ENCODE data around the gene DSCAML1. TPM values are rescaled to one million over a fixed set of nuclear protein-coding genes. Genes with fewer than 3 reads are reported as not detected.

The DSCAML1 gene
- total RNA-seq, 2 experiments from 2014 or later = 0.42 to 1.4 TPM

DNA sequence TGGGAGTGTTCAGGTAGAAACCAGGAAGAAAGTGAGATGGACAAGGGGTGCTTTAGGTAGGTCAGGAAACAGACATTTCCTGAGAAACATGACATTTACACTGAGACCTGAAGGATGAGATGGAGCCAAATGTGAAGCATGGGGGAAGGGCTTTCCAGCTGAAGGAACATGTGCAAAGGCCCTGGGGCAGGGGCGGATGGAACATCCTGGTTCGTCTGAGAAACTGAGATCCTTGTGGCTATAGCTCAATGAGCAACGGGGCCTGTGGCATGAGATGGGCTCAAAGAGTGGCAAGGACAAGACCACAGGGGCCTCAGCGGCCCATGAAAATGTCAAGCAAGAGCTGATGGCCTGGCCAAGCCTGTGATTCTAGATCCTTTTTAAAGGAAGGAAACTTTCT lies 127.4 kb downstream of the DSCAML1 start:
- no peaks in the 10 kb centered on the region for H3K9me3 Mint-ChIP-seq (ENCODE audit: low read depth)
- CTCF ChIA-PET = no interaction called here
- no peaks in the 10 kb centered on the region for H3K36me3 Mint-ChIP-seq
- peaks cover 3% of the 10 kb centered on the region for H3K27me3 Mint-ChIP-seq
- H3K4me1 Mint-ChIP-seq = peaks cover 4% of the 10 kb centered on the region
- ATAC-seq (no peak), DNase-seq (no peak)
- no peak overlapping the region for H3K4me3 Mint-ChIP-seq
- no peak overlapping the region for H3K27ac Mint-ChIP-seq

- Mint-ChIP-seq H3K9me3 (ENCODE audit: low read depth) (no peaks in the 10 kb centered on the region), H3K4me1 (peaks cover 4% of the 10 kb centered on the region), H3K27ac (no peak overlapping the region), H3K36me3 (no peaks in the 10 kb centered on the region), H3K4me3 (no peak overlapping the region), H3K27me3 (peaks cover 4% of the 10 kb centered on the region)
- DNase-seq (no peak), ATAC-seq (no peak)
- CTCF ChIA-PET = no interaction called here
These were observed 128.0 kb downstream of the DSCAML1 start for GRCh38 chr11:117669062-117669461.

- no peak for ATAC-seq
- CTCF ChIA-PET = no interaction called here
These were observed 128.7 kb downstream of the DSCAML1 start for GRCh38 chr11:117668321-117668751.

GRCh38 chr11:117664897-117665296 lies 132.1 kb downstream of the DSCAML1 start:
- no peak overlapping the region for H3K27ac Mint-ChIP-seq
- CTCF ChIA-PET = interaction anchor here (1.0 kb wide), 1 partner anchor 239 kb away, joined by 3 read pairs; no protein-coding TSS in a partner anchor

More at GRCh38 chr11:117668321-117668751, 128.7 kb downstream of the DSCAML1 start:
- peaks cover 4% of the 10 kb centered on the region for H3K27me3 Mint-ChIP-seq
- no peak overlapping the region for H3K27ac Mint-ChIP-seq
- no peak for DNase-seq
- no peaks in the 10 kb centered on the region for H3K36me3 Mint-ChIP-seq
- H3K9me3 Mint-ChIP-seq (ENCODE audit: low read depth) = no peaks in the 10 kb centered on the region
- H3K4me3 Mint-ChIP-seq = no peak overlapping the region
- peaks cover 4% of the 10 kb centered on the region for H3K4me1 Mint-ChIP-seq

GRCh38 chr11:117663821-117664220 lies 133.2 kb downstream of the DSCAML1 start:
- Mint-ChIP-seq H3K27me3 (peaks cover 6% of the 10 kb centered on the region), H3K9me3 (ENCODE audit: low read depth) (no peaks in the 10 kb centered on the region), H3K27ac (no peak overlapping the region), H3K4me1 (peaks cover 4% of the 10 kb centered on the region), H3K4me3 (no peak overlapping the region), H3K36me3 (no peaks in the 10 kb centered on the region)
- no peak for DNase-seq
- CTCF ChIA-PET = no interaction called here
- no peak for ATAC-seq

More at GRCh38 chr11:117664897-117665296, 132.1 kb downstream of the DSCAML1 start:
- DNase-seq = no peak
- H3K9me3 Mint-ChIP-seq (ENCODE audit: low read depth) = no peaks in the 10 kb centered on the region
- H3K4me1 Mint-ChIP-seq = peaks cover 4% of the 10 kb centered on the region
- H3K4me3 Mint-ChIP-seq = no peak overlapping the region
- peaks cover 6% of the 10 kb centered on the region for H3K27me3 Mint-ChIP-seq
- ATAC-seq = no peak
- no peaks in the 10 kb centered on the region for H3K36me3 Mint-ChIP-seq

- peaks cover 6% of the 10 kb centered on the region for H3K27me3 Mint-ChIP-seq
- no peak overlapping the region for H3K27ac Mint-ChIP-seq
- no peaks in the 10 kb centered on the region for H3K9me3 Mint-ChIP-seq (ENCODE audit: low read depth)
- H3K4me1 Mint-ChIP-seq = peaks cover 4% of the 10 kb centered on the region
- no peaks in the 10 kb centered on the region for H3K36me3 Mint-ChIP-seq
- no peak overlapping the region for H3K4me3 Mint-ChIP-seq
- ATAC-seq (no peak), DNase-seq (no peak)
- CTCF ChIA-PET = no interaction called here
These were observed 133.6 kb downstream of the DSCAML1 start for GRCh38 chr11:117663414-117663813.

GRCh38 chr11:117662671-117663269 lies 134.2 kb downstream of the DSCAML1 start:
- CTCF ChIA-PET = no interaction called here
- H3K36me3 Mint-ChIP-seq = no peaks in the 10 kb centered on the region

DNA sequence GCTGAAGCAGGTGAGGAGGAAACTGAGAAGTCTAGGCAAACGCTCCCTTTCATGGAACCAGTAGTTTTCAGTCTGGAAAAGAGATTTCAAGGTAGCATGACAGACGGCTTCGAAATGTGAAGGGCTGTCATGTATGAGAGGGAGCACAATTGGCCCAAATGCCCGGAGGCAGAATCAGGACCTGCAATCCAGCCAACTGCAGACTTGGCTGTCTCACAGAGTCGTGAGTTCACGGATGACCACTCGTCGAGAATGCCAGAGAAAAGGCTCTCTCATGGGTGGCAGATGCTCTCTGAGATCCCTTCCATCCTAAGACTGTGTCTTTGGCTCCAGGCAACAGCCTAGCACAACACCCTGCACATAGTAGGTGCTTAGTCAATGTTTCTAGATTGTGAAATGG lies 134.8 kb downstream of the DSCAML1 start:
- CTCF ChIA-PET = no interaction called here
- no peak overlapping the region for H3K4me3 Mint-ChIP-seq
- peaks cover 6% of the 10 kb centered on the region for H3K27me3 Mint-ChIP-seq
- H3K4me1 Mint-ChIP-seq = peaks cover 4% of the 10 kb centered on the region
- ATAC-seq = no peak
- H3K36me3 Mint-ChIP-seq = no peaks in the 10 kb centered on the region
- H3K27ac Mint-ChIP-seq = no peak overlapping the region
- H3K9me3 Mint-ChIP-seq (ENCODE audit: low read depth) = no peaks in the 10 kb centered on the region
- no peak for DNase-seq

More at GRCh38 chr11:117662671-117663269, 134.2 kb downstream of the DSCAML1 start:
- Mint-ChIP-seq H3K27ac (no peak overlapping the region), H3K27me3 (peaks cover 6% of the 10 kb centered on the region), H3K9me3 (ENCODE audit: low read depth) (no peaks in the 10 kb centered on the region), H3K4me1 (peaks cover 4% of the 10 kb centered on the region), H3K4me3 (no peak overlapping the region)
- ATAC-seq (no peak), DNase-seq (no peak)

- H3K36me3 Mint-ChIP-seq = no peaks in the 10 kb centered on the region
- no peak overlapping the region for H3K4me3 Mint-ChIP-seq
- no peak for ATAC-seq
- peaks cover 6% of the 10 kb centered on the region for H3K27me3 Mint-ChIP-seq
- H3K4me1 Mint-ChIP-seq = no peaks in the 10 kb centered on the region
- CTCF ChIA-PET = no interaction called here
- no peaks in the 10 kb centered on the region for H3K9me3 Mint-ChIP-seq (ENCODE audit: low read depth)
- no peak for DNase-seq
- H3K27ac Mint-ChIP-seq = no peak overlapping the region
These were observed 138.2 kb downstream of the DSCAML1 start for GRCh38 chr11:117658809-117659208.

- peaks cover 7% of the 10 kb centered on the region for H3K27me3 Mint-ChIP-seq
- no peaks in the 10 kb centered on the region for H3K9me3 Mint-ChIP-seq (ENCODE audit: low read depth)
- no peak overlapping the region for H3K4me3 Mint-ChIP-seq
- ATAC-seq = no peak
- no peak for DNase-seq
- CTCF ChIA-PET = no interaction called here
- no peak overlapping the region for H3K27ac Mint-ChIP-seq
- H3K36me3 Mint-ChIP-seq = no peaks in the 10 kb centered on the region
- no peaks in the 10 kb centered on the region for H3K4me1 Mint-ChIP-seq
These were observed 139.2 kb downstream of the DSCAML1 start for GRCh38 chr11:117657794-117658193.

DNA sequence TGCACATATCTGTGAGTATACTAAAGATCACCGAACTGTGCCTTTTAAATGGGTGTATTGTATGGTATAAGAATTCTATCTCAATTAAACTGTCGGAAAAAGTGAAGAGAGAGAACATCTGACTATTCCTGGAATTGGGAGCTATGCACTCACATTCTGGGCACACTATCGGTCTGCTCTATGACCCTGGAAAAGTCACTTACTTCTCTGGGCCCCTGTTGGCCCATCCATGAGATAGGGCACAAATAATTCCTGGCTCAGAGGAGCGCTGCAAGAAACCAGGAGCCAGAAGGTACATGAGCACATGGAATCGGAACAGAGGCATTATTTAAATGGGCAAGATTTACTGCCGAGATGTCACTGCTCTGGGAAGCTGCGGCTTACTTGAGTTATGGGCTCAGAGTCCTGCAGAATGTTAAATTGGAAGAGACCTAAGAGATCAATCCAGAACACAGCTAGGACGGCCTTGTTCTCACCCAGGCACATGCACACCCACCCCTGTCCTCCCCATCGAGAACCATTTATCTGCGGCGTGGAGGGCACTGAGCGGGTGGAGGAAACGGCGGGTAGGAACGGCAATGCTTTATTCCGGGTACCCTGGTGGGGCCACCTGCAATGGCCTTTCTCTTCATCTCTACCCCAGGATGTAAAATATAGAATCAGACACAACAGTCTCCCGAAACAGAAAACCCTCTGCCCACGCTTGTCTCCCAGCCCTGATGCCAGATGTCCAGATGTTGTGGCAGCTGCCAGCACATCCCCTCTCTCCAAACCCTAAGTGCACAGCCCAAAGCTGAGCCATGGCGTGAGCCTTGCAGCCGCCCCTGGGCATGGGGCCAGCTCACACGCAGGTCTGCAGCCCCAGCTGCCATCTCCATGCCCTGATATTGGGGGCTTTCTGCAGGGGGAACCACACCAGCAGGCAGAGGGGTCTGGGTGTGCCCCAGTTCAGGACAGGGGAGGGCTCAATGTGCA lies 142.4 kb downstream of the DSCAML1 start:
- H3K27ac Mint-ChIP-seq = no peak overlapping the region
- CTCF ChIA-PET = no interaction called here
- no peaks in the 10 kb centered on the region for H3K9me3 Mint-ChIP-seq (ENCODE audit: low read depth)
- ATAC-seq (no peak), DNase-seq (no peak)
- H3K36me3 Mint-ChIP-seq = no peaks in the 10 kb centered on the region
- no peak overlapping the region for H3K4me3 Mint-ChIP-seq
- peaks cover 7% of the 10 kb centered on the region for H3K27me3 Mint-ChIP-seq
- H3K4me1 Mint-ChIP-seq = no peaks in the 10 kb centered on the region

- CTCF ChIA-PET = no interaction called here
- ATAC-seq = no peak
- Mint-ChIP-seq H3K4me3 (no peak overlapping the region), H3K27me3 (peaks cover 7% of the 10 kb centered on the region), H3K27ac (no peak overlapping the region), H3K9me3 (ENCODE audit: low read depth) (no peaks in the 10 kb centered on the region), H3K4me1 (no peaks in the 10 kb centered on the region), H3K36me3 (no peaks in the 10 kb centered on the region)
- no peak for DNase-seq
These were observed 144.5 kb downstream of the DSCAML1 start for GRCh38 chr11:117652521-117652920.

DNA sequence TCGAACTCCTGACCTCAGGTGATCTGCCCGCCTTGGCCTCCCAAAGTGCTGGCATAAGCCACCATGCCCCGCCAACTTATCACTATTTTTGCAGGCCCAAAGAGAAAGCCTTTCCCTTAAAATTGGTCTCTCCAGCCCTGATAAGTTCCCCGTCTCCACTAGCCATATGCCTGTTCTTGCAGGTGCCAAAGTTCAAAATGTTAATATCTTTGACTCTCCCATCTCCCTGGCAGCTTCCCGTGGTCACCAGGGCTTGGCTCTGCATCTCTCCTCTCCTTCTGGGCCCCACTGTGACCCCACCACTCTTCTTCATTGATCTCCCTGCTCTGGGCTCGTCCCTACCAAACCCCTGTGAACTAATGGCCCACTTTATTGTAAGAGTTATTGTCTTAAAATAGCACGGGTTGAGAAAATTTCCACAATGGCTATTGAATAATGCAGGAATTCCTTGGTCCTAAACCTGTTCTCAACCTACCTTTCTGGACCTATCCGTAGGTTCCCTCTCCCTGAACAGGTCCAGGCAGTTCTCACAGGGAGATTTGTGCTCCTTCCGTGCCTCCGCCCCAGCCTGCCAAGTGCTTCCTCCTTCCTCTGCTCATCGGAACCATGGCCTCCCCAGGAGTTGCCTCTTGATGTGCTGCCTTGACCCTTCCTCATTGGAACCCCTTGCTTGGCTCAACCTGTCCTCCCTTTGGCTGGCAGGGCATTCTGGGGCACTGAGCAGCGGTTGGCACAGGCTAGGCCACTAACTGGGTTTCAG lies 147.5 kb downstream of the DSCAML1 start:
- no peak overlapping the region for H3K27ac Mint-ChIP-seq
- CTCF ChIA-PET = no interaction called here
- DNase-seq (no peak), ATAC-seq (no peak)
- no peaks in the 10 kb centered on the region for H3K4me1 Mint-ChIP-seq
- no peak overlapping the region for H3K4me3 Mint-ChIP-seq
- H3K36me3 Mint-ChIP-seq = no peaks in the 10 kb centered on the region
- peaks cover 3% of the 10 kb centered on the region for H3K27me3 Mint-ChIP-seq
- no peaks in the 10 kb centered on the region for H3K9me3 Mint-ChIP-seq (ENCODE audit: low read depth)
